DMS114 treated with DMSO at 0.1 percent for 48 hours (cell line): ENCODE data around the gene TSHR.

Experiments
- DNase-seq: peaks from one replicate; lab custom pipeline; 2025; ENCODE audit not compliant: unreplicated experiment; lab: John Stamatoyannopoulos, UW

TSHR gene

DNA sequence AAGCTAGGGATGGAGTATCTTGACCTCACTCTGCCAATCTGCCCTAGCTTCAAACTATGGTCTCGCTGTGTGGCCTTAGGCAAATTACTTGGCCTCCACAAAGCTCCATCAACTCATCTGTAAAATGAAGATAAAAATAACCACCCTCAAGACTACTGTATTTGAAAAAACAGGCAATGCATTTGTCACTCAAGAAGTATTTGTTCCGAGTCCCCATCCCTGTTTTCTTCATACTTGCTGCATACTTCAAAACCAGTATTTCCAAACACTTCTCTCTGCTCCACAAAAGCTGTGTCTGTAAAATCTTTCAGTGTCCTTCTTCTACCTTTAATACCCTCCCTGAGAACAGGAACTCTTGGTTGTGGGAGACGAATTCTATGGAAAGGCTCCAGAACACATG is 217.5 kb downstream of the TSHR start:
- no peak for DNase-seq

DNA sequence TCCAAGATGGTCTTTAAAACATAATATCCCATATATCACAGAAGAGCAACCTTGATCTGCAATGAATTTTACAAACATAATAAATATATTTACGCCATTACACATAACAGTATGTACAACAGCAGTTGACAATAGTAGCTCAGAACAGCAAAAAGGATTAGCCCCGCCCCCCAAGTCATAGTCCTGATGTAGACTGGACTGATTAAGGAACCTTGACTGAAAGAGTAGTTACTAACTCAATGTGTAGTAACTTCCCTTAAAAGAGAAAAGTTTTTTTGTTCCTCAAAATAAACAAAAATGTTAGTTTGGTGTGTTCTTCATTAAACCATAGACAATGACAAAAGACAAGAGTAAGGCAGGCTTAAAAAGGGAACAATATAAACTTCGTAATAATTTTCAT is 220.8 kb downstream of the TSHR start:
- no peak for DNase-seq

DNA sequence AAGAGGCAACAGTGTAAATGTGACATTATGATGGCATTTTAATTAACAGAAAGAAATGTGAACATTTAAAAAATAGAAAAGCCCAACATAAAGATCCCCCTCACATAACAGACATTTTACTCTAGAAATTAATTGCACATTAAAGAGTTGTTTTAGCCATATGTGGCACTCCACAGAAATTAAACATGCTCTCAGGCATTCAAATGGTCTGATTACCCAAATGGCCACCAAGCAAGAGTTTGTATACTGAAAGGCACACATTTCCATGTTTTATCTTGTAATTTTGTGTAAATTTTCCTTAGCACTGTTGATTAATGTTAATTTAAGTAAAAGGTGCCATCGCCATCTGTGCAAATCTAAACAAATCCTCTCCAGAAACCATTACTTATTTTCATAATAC is 221.8 kb downstream of the TSHR start:
- no peak for DNase-seq

DNA sequence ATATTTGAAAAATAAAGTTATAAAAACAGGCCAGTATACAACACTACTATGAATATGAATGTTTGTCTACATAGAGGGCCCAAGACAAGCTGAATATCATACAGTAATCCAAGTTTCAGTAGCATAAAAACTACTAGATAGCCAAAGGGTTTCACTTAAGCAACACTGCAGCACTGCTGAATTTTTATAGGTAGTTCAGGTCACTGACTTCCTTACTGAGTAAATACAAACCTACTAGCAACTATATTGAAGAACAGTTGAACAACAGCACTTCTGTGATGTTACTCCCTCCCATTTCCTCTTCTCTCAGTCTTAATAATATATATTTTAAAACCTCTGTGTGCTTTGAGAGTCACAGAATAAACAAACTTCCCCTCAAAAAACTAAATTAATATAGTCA is 222.6 kb downstream of the TSHR start:
- no peak for DNase-seq

DNA sequence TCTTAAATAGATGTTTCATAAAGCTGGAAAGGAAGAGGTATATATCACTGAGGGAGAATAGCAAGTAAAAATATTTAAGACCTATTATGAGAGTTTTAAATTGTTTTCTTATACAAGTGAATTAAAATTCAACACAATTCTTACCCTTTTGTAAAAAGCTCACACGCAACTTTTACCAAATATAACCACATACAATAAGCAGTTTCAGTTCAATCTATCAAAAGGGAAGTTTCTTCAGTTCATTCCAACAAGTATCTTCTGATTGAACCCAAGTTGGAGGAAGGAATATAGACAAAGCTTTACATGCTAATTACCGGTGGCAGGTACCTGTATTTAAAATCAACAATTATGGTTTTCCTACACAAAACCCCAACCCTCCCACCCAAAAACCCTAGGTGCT is 224.2 kb downstream of the TSHR start:
- no peak for DNase-seq

DNA sequence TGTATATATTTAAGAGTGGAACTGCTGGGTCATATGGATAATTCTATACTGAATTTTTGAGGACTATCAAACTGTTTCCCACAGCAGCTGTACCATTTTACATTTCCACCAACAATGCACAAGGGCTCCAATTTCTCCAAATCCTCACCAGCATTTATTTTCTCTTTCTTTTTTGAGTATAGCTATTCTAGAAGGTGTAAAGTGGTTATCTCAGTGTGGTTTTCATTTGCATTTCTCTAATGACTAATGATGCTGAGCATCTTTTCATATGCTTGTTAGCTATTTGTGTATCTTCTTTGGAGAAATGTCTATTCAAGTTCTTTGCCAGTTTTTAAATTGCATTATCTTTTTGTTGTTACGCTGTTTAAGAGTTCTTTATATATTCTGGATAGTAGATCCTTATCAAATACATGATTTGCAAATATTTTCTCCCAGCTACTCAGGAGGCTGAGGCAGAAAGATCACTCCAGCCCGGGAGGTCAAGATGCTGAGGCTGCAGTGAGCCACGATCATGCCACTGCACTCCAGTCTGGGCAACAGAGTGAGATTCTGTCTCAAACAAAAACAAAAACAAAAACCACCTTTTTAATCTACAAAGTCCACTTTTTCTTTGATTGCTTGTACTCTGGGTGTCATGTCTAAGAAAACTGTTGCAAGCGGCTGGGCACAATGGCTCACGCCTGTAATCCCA is 232.6 kb downstream of the TSHR start:
- no peak for DNase-seq

DNA sequence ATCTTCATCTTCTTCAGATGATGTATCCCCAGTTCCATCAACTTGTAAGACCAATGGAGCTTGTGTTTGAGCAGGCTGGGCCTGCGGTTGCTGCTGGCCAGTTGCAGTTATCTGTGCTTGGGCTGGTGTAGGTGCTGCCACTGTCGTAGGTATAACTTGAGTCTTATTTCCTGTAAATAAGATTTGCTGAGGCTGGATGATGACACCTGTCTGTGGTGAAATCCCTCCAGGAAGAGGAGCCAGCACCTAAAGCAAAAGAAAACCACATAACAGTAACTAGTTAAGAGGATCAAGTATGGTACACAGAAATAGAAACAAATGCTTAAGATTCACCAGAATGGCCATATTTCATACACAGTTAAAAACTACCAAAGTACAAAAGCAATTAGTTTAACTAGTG is 237.2 kb downstream of the TSHR start:
- DNase-seq: no peak

DNA sequence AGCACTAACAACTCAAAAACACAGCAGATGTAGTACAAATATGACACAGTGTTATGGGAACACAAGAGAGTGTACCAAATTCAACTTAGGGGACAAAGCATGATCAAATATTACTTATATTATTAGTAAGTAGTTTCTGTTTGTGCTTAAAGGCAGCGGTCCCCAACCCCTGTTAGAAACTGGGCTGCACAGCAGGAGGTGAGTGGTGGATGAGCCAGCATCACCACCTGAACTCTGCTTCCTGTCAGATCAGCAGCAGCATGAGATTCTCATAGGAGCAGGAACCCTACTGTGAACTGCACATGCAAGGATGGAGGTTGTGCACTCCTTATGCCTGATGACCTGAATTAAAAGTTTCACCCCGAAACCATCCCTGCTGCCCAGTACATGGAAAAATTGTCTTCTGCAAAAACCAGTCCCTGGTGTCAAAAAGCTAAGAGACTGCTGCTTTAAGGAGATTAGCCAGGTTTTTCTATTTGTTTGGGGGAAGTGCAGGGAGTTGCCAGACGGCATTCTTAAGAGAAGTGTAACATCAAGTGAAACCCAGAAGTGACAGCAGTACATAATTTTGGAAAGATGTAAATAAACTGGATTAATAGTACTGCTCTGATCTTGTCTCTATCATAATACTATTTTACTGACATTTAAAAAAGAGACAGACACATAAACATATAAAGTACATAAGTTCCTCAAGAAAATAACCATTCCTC is 238.7 kb downstream of the TSHR start:
- no peak for DNase-seq
